Mucosa of descending colon (tissue), 3 donors: ENCODE data around the gene CAMKMT. TPM values are rescaled to one million over a fixed set of nuclear protein-coding genes. Genes with fewer than 3 reads are reported as not detected.

Experiments
- ATAC-seq: fragments of 200-7000 bp; cut with Tn5 transposase; one replicate; pipeline ENCODE4 v1.9.1; 2020; ENCODE audit warnings: mild to moderate bottlenecking, moderate library complexity
- DNase-seq, 3 donors: peaks; one replicate each; pipeline ENCODE4 v3.0.0-alpha.2; 2020
- H3K36me3 ChIP-seq: fragments of 200-600 bp; one replicate; pipeline ENCODE4 v1.8.0; 2021; ENCODE audit warnings: low read depth, mild to moderate bottlenecking
- H3K4me1 ChIP-seq: fragments of 200-600 bp; one replicate; pipeline ENCODE4 v1.8.0; 2021; ENCODE audit warnings: low read depth, mild to moderate bottlenecking
- H3K4me3 ChIP-seq: fragments of 200-600 bp; one replicate; pipeline ENCODE4 v1.8.0; 2021; ENCODE audit warnings: mild to moderate bottlenecking
- H3K9me3 ChIP-seq: fragments of 200-600 bp; one replicate; pipeline ENCODE4 v1.8.0; 2021; ENCODE audit warnings: mild to moderate bottlenecking
- intact Hi-C, 2 donors: fragments of 100-400 bp; cut with DNase I in 1 of 2; cut with micrococcal nuclease in 1 of 2; formaldehyde crosslinking; loops; one replicate each; pipeline versions ENCODE4 v1.11.0 to v1.11.1; 2022; cut with DNase I, micrococcal nuclease
- total RNA-seq, 3 donors: library from RNA; stranded (reverse); fragmentation: NEBNext Ultra II Directional in 2 of 3; extraction: Animal tissue kit (Norgen Biotek cat#: 25700) in 2 of 3; gene quantifications; one replicate each; pipeline versions ENCODE4 v1.2.1 to v1.2.4, GENCODE V29; 2021 to 2023
- TF ChIP-seq, protein P1 (sequence below): fragments of 200-600 bp; IDR thresholded peaks from one replicate; pipeline ENCODE4 v1.8.0; 2022; ENCODE audit warnings: antibody characterized with exemption, mild to moderate bottlenecking
- donor health status: DM: no; HTN: no; CAD: no; lungs with moderate emphysema.
- donor health status: DM: no; HTN: no; CAD: no.
- donor health status: DM: no; HTN: yes; CAD: no.

Gene CAMKMT
- total RNA-seq, 3 donors from 2014 or later, result 13.2 to 16.0 (median 14.1) TPM

DNA sequence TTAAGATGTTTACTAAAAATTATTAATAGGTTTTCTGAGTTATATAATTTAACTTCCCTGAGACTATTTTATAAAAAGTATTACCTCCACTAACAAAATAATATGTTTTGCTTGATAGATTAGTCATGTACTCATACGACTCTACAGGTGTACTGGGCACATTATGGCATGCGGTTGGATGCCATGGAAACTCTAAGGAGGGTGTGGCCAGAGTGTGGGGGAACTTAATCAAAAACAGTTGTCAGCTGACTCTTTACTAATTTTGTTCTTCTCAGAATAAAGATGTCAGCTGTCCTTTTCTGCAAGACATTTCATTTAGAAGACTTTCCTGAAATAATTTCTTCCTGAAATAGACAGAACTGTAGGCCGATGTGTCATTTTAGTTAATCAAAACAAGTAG lies 351.4 kb downstream of the CAMKMT start:
- Histone ChIP-seq H3K4me3 (no peak overlapping the region), H3K36me3 (no peaks in the 10 kb centered on the region), H3K4me1 (no peaks in the 10 kb centered on the region), H3K9me3 (no peaks in the 10 kb centered on the region)
- ATAC-seq (peak; percentile 36), DNase-seq (peak in 1 of 3 donors; percentile 7)
- TF ChIP-seq, protein P1, sequence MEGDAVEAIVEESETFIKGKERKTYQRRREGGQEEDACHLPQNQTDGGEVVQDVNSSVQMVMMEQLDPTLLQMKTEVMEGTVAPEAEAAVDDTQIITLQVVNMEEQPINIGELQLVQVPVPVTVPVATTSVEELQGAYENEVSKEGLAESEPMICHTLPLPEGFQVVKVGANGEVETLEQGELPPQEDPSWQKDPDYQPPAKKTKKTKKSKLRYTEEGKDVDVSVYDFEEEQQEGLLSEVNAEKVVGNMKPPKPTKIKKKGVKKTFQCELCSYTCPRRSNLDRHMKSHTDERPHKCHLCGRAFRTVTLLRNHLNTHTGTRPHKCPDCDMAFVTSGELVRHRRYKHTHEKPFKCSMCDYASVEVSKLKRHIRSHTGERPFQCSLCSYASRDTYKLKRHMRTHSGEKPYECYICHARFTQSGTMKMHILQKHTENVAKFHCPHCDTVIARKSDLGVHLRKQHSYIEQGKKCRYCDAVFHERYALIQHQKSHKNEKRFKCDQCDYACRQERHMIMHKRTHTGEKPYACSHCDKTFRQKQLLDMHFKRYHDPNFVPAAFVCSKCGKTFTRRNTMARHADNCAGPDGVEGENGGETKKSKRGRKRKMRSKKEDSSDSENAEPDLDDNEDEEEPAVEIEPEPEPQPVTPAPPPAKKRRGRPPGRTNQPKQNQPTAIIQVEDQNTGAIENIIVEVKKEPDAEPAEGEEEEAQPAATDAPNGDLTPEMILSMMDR, result no peak
- intact Hi-C loops, result no loop called here

DNA sequence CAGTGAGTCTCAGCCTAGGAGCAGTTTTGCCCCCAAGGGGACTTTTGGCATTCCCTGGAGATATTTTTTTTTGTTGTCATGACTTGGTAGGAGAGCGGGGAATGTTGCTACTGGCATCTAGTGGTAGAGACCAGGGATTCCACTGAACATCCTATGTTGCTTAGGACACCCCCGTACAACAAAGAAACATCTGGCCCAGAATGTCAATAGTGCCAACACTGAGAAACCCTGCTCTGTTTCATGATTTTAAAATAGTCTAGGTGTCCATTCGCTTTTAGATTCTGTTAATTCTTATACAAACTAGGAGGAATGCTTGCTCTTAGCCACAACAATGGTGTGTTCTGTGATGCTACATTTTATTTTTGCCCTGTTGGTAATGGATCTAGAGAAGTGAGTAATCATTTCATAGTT lies 353.9 kb downstream of the CAMKMT start:
- Histone ChIP-seq H3K4me1 (no peaks in the 10 kb centered on the region), H3K9me3 (no peaks in the 10 kb centered on the region), H3K4me3 (no peak overlapping the region), H3K36me3 (no peaks in the 10 kb centered on the region)
- intact Hi-C loops, result no loop called here
- peak; percentile 41 for ATAC-seq
- TF ChIP-seq, protein P1, result no peak
- DNase-seq, result no peak

- ATAC-seq (no peak), DNase-seq (no peak)
- TF ChIP-seq, protein P1, result no peak
- no peak overlapping the region for H3K4me3 ChIP-seq
- H3K4me1 ChIP-seq, result no peaks in the 10 kb centered on the region
- H3K36me3 ChIP-seq, result no peaks in the 10 kb centered on the region
- H3K9me3 ChIP-seq, result no peaks in the 10 kb centered on the region
- intact Hi-C loops, result no loop called here
Observed at GRCh38 chr2:44716131-44716530, 354.4 kb downstream of the CAMKMT start.

DNA sequence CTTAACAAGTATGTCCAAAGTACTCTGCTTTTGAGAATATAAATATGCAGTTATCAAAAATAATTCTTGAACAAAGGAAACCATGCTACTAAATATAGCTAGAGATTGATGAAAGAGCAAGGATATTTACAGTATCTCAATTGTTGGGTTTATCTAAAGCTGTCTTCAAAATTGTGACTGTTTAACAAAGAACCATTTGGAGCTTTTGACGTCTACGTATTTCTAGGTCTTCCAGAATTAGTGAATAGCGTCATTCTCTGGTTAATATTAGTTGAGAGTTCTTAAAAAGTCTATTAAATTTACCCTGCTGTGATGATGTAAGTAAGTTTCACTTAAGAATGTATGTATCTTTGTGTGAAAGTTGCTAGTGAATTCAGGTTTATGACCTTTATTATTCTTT lies 356.7 kb downstream of the CAMKMT start:
- no peak for ATAC-seq

GRCh38 chr2:44719562-44719961 lies 357.8 kb downstream of the CAMKMT start:
- no peak for ATAC-seq
- no peaks in the 10 kb centered on the region for H3K4me1 ChIP-seq
- DNase-seq, result no peak
- no peaks in the 10 kb centered on the region for H3K9me3 ChIP-seq
- intact Hi-C loops, result no loop called here
- no peak overlapping the region for H3K4me3 ChIP-seq
- TF ChIP-seq, protein P1, result no peak
- H3K36me3 ChIP-seq, result no peaks in the 10 kb centered on the region

More for the DNA sequence above, 356.7 kb downstream of the CAMKMT start:
- no peaks in the 10 kb centered on the region for H3K36me3 ChIP-seq
- H3K4me3 ChIP-seq, result no peak overlapping the region
- DNase-seq, result no peak
- TF ChIP-seq, protein P1, result no peak
- intact Hi-C loops, result no loop called here
- no peaks in the 10 kb centered on the region for H3K9me3 ChIP-seq
- no peaks in the 10 kb centered on the region for H3K4me1 ChIP-seq

DNA sequence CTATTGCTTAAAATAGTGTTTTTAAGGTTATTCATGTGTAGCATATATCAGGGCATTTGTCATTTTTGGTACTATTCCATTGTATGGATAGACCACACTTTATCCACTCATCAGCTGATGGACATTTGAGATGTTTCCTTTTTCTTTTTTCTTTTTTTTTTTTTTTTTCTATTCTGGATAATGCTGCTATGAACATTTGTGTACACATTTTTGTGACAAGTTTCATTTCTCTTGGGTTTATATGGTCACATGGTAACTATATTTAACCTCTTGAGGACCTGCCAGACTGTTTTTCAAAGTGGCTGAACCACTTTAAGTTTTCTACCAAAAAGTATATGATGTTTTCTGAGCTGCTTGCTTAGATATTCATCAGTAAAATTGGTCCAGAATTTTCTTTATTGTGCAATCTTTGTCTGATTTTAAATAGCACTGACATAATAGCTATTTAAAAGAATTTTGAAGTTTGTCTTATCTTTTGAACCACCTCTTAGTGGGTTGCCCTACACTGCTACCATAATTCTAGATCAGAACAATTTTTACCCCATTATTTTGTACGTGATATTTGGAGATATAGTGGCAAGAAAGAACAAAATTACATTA lies 360.4 kb downstream of the CAMKMT start:
- DNase-seq (no peak), ATAC-seq (no peak)
- H3K9me3 ChIP-seq, result no peaks in the 10 kb centered on the region
- H3K4me3 ChIP-seq, result no peak overlapping the region
- H3K4me1 ChIP-seq, result no peaks in the 10 kb centered on the region
- intact Hi-C loops, result no loop called here
- TF ChIP-seq, protein P1, result no peak
- H3K36me3 ChIP-seq, result no peaks in the 10 kb centered on the region
